ENCODE results near the gene NAT8L. TPM values are rescaled to one million over a fixed set of nuclear protein-coding genes. Genes with fewer than 3 reads are reported as not detected.

NAT8L gene
- total RNA-seq, 4 donors from 2014 or later = 4.2 to 113 (median 13.8) TPM

GRCh38 chr4:2101346-2102044, 42.4 kb downstream of the NAT8L start:
- no peak for TF ChIP-seq CTCF (IDR thresholded peaks at IDR 0.05; ENCODE audit: low read depth)

GRCh38 chr4:2102045-2102883, 43.1 kb downstream of the NAT8L start:
- TF ChIP-seq CTCF (IDR thresholded peaks at IDR 0.05; ENCODE audit: low read depth) = no peak

GRCh38 chr4:2103127-2103842, 44.2 kb downstream of the NAT8L start:
- no peak for TF ChIP-seq CTCF (IDR thresholded peaks at IDR 0.05; ENCODE audit: low read depth)

- no peak for TF ChIP-seq CTCF (IDR thresholded peaks at IDR 0.05; ENCODE audit: low read depth)
These were observed 44.9 kb downstream of the NAT8L start for GRCh38 chr4:2103843-2104547.

- no peak for TF ChIP-seq CTCF (IDR thresholded peaks at IDR 0.05; ENCODE audit: low read depth)
These were observed 45.6 kb downstream of the NAT8L start for GRCh38 chr4:2104556-2105345.

- TF ChIP-seq CTCF (IDR thresholded peaks at IDR 0.05; ENCODE audit: low read depth) = no peak
These were observed 46.4 kb downstream of the NAT8L start for GRCh38 chr4:2105559-2105958.

All from subcutaneous adipose tissue (tissue), 4 donors.